ENCODE results near the gene EPB41L2.

EPB41L2 gene

GRCh38 chr6:130937942-130938604, 125.0 kb downstream of the EPB41L2 start:
- no peak for DNase-seq (ENCODE audit: low read depth)
- TF ChIP-seq CTCF (conservative IDR thresholded peaks at IDR 0.05; ENCODE audit: low read depth, low read length) = no peak
- H3K4me3 ChIP-seq (ENCODE audit: low read length) = no peak overlapping the region

- DNase-seq (ENCODE audit: low read depth) = no peak
- H3K4me3 ChIP-seq (ENCODE audit: low read length) = no peak overlapping the region
- no peak for TF ChIP-seq CTCF (conservative IDR thresholded peaks at IDR 0.05; ENCODE audit: low read depth, low read length)
Observed at GRCh38 chr6:130936933-130937332, 126.1 kb downstream of the EPB41L2 start.

- no peak for DNase-seq (ENCODE audit: low read depth)
Observed at GRCh38 chr6:130935978-130936377, 127.1 kb downstream of the EPB41L2 start.

GRCh38 chr6:130934848-130935585, 128.0 kb downstream of the EPB41L2 start:
- no peak for TF ChIP-seq CTCF (conservative IDR thresholded peaks at IDR 0.05; ENCODE audit: low read depth, low read length)
- no peak overlapping the region for H3K4me3 ChIP-seq (ENCODE audit: low read length)
- DNase-seq (ENCODE audit: low read depth) = no peak

More at GRCh38 chr6:130935978-130936377, 127.1 kb downstream of the EPB41L2 start:
- TF ChIP-seq CTCF (conservative IDR thresholded peaks at IDR 0.05; ENCODE audit: low read depth, low read length) = no peak
- no peak overlapping the region for H3K4me3 ChIP-seq (ENCODE audit: low read length)

- no peak overlapping the region for H3K4me3 ChIP-seq (ENCODE audit: low read length)
- no peak for DNase-seq (ENCODE audit: low read depth)
- no peak for TF ChIP-seq CTCF (conservative IDR thresholded peaks at IDR 0.05; ENCODE audit: low read depth, low read length)
Observed at GRCh38 chr6:130933712-130934200, 129.3 kb downstream of the EPB41L2 start.

- no peak for DNase-seq (ENCODE audit: low read depth)
- no peak for TF ChIP-seq CTCF (conservative IDR thresholded peaks at IDR 0.05; ENCODE audit: low read depth, low read length)
- H3K4me3 ChIP-seq (ENCODE audit: low read length) = no peak overlapping the region
Observed at GRCh38 chr6:130932921-130933320, 130.1 kb downstream of the EPB41L2 start.

GRCh38 chr6:130932438-130932837, 130.6 kb downstream of the EPB41L2 start:
- no peak for TF ChIP-seq CTCF (conservative IDR thresholded peaks at IDR 0.05; ENCODE audit: low read depth, low read length)
- no peak for DNase-seq (ENCODE audit: low read depth)
- H3K4me3 ChIP-seq (ENCODE audit: low read length) = no peak overlapping the region

Data from retinal pigment epithelial cell (primary cell).